HEK293T (cell line): ENCODE results near the gene MRGPRX2.

ENCODE experiments used
- CTCF ChIA-PET: fragments of 350-600 bp; formaldehyde crosslinking; extraction: SDS; loops from one replicate; lab custom pipeline; 2021; ENCODE audit warnings: antibody characterized with exemption, inconsistent platforms; lab: Yijun Ruan, JAX
- POLR2A ChIA-PET: fragments of 350-600 bp; formaldehyde crosslinking; extraction: SDS; loops from one replicate; lab custom pipeline; 2020; ENCODE audit warnings: antibody characterized with exemption, inconsistent platforms; lab: Yijun Ruan, JAX
- DNase-seq: peaks from one replicate; pipeline ENCODE4 v3.0.0; 2012; ENCODE audit warnings: mixed read lengths; ENCODE audit errors: extremely low spot score
- ARNT ChIP-seq: fragments of 450-650 bp; IDR thresholded peaks from 2 replicates; pipeline ENCODE4 v1.6.1; 2017; ENCODE audit warnings: mild to moderate bottlenecking
- BHLHE40 ChIP-seq: fragments of 450-650 bp; IDR thresholded peaks from 2 replicates; pipeline ENCODE4 v1.6.1; 2016; ENCODE audit warnings: mild to moderate bottlenecking, moderate library complexity, borderline replicate concordance
- CTBP1 ChIP-seq: fragments of 450-650 bp; IDR thresholded peaks from 2 replicates; pipeline ENCODE4 v1.6.1; 2016; ENCODE audit warnings: borderline replicate concordance
- ELF4 ChIP-seq: fragments of 450-650 bp; IDR thresholded peaks from 2 replicates; pipeline ENCODE4 v1.6.1; 2017; ENCODE audit warnings: antibody characterized with exemption
- FOXA1 ChIP-seq: fragments of 450-650 bp; IDR thresholded peaks from 2 replicates; pipeline ENCODE4 v1.6.1; 2016; ENCODE audit warnings: mild to moderate bottlenecking
- FOXK2 ChIP-seq: fragments of 450-650 bp; IDR thresholded peaks from 2 replicates; pipeline ENCODE4 v1.6.1; 2016; ENCODE audit warnings: mild to moderate bottlenecking
- FOXM1 ChIP-seq: fragments of 450-650 bp; IDR thresholded peaks from 2 replicates; pipeline ENCODE4 v1.6.1; 2017; ENCODE audit warnings: mild to moderate bottlenecking, borderline replicate concordance
- HDGF ChIP-seq: fragments of 450-650 bp; IDR thresholded peaks from 2 replicates; pipeline ENCODE4 v1.6.1; 2017; ENCODE audit warnings: antibody characterized with exemption, borderline replicate concordance
- L3MBTL2 ChIP-seq: fragments of 450-650 bp; conservative IDR thresholded peaks from 2 replicates; pipeline ENCODE4 v1.6.1; 2016; ENCODE audit warnings: mild to moderate bottlenecking
- LEF1 ChIP-seq: fragments of 450-650 bp; IDR thresholded peaks from 2 replicates; pipeline ENCODE4 v1.6.1; 2017; ENCODE audit warnings: mild to moderate bottlenecking, borderline replicate concordance
- NFRKB ChIP-seq: fragments of 450-650 bp; IDR thresholded peaks from 2 replicates; pipeline ENCODE4 v1.6.1; 2016; ENCODE audit warnings: mild to moderate bottlenecking, moderate library complexity
- SP1 ChIP-seq: fragments of 450-650 bp; IDR thresholded peaks from 2 replicates; pipeline ENCODE4 v1.6.1; 2017
- SUZ12 ChIP-seq: fragments of 450-650 bp; IDR thresholded peaks from 2 replicates; pipeline ENCODE4 v1.6.1; 2016; ENCODE audit warnings: mild to moderate bottlenecking
- TARDBP ChIP-seq: fragments of 450-650 bp; IDR thresholded peaks from 2 replicates; pipeline ENCODE4 v1.6.1; 2016
- ZNF384 ChIP-seq: fragments of 450-650 bp; IDR thresholded peaks from 2 replicates; pipeline ENCODE4 v1.6.1; 2016
- TF ChIP-seq, protein P1 (sequence below): fragments of 450-650 bp; IDR thresholded peaks from 2 replicates; pipeline ENCODE4 v1.6.1; 2016

MRGPRX2 gene

DNA sequence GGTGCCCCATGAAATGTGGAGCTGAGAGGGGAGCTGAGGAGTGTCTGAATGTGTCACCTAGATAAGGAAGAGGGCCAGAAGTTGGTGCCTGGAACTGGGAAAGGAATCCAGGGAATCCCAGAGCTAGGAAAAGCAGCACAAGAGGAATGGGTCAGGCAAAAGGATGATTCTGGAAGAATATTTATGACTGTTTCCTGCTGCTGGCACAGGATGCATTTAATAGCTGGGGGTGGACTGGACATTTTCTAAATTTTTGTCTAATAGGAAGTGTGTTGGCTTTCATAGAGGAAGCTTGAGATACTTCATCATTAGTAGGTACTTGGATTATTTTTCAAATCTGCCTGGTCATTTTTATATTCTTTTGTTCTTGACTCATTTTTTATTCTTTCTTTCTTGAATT, 17.4 kb upstream of the MRGPRX2 start:
- ChIA-PET CTCF (interaction anchor here (1.4 to 2.0 kb wide), 2 partner anchors 26 to 39 kb away, joined by 5 read pairs; partner anchors contain the start of gene ZDHHC13), POLR2A (no interaction called here)
- TF ChIP-seq CTBP1 (no peak), HDGF (no peak), FOXK2 (no peak), BHLHE40 (no peak), LEF1 (no peak), SP1 (no peak), ZNF384 (no peak), TARDBP (no peak), ARNT (no peak)
- TF ChIP-seq, protein P1, sequence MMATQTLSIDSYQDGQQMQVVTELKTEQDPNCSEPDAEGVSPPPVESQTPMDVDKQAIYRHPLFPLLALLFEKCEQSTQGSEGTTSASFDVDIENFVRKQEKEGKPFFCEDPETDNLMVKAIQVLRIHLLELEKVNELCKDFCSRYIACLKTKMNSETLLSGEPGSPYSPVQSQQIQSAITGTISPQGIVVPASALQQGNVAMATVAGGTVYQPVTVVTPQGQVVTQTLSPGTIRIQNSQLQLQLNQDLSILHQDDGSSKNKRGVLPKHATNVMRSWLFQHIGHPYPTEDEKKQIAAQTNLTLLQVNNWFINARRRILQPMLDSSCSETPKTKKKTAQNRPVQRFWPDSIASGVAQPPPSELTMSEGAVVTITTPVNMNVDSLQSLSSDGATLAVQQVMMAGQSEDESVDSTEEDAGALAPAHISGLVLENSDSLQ: no peak
- DNase-seq: no peak

DNA sequence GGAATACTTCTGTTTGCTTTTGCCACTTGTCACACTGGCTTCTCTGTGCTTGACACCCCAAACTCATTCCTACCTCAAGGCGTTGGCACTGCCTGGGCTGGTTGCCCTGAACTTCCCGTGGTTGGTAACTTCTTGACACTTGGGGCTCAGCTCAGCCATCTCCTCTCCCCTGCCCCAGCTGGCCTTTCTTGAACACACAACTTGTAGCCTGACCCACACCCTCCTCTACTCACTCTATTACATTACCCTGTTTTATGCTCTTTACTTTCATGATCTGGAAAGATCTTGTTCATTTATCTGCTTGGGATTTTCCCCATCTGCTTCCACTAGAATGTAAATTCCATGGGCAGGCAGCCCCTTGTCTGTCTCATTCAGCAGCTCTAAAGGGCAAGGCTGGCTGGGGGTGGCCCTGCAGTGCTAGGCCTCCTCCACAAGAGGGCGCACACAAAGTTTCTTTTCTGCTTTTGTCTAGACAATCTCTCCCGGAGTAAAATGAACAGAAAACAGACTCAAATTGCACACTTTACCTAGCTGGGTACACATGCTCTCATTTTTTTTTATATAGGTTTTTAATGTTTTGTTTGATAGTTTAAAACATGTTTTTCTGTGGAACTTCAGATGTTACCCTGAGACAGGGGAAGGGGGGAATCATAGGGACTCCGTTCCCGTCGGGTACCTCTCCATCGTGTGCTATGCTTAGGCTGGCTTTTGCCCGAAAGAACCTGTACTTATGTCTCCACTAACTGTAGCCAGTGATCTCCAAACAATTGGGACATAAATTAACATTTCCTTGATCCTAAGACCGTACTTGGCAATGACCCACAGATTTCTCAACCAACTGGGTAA, 16.4 kb upstream of the MRGPRX2 start:
- ChIA-PET CTCF (interaction anchor here (0.5 to 2.0 kb wide), 13 partner anchors 14 to 702 kb away, joined by 3 to 6 read pairs (median 4); partner anchors contain the start of gene ZDHHC13), POLR2A (no interaction called here)
- TF ChIP-seq FOXK2 (no peak), HDGF (no peak), LEF1 (no peak), FOXM1 (no peak), NFRKB (no peak), ELF4 (no peak)
- peak; percentile 66 for DNase-seq

DNA sequence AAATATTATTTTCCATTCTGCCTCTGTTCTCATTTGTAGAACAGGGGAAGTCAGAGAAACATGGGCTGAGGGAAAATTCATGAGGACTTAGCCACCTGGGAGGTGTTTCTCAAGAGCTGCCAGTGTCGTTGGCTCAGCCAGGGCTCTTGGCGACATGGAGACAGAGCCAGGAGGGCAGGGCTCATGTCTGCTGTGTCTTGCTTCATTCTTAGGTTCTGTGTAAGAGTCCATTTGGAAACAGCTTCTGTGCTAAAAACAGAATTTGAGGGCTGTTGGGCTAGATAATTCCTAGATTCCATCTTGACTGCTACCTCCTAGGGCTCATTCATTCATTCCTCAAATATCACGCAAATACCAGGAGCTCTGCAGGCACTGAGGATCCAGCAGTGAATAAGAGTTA, 15.1 kb upstream of the MRGPRX2 start:
- CTCF ChIA-PET: interaction anchor here (0.7 kb wide), 1 partner anchor 8 kb away, joined by 3 read pairs; no protein-coding TSS in a partner anchor
- POLR2A ChIA-PET: no interaction called here
- no peak for DNase-seq
- TF ChIP-seq HDGF (no peak), SUZ12 (no peak), L3MBTL2 (no peak), NFRKB (no peak), ELF4 (no peak), FOXK2 (no peak), SP1 (no peak), CTBP1 (no peak), BHLHE40 (no peak), TARDBP (no peak), ZNF384 (no peak), ARNT (no peak), FOXA1 (no peak), LEF1 (no peak), FOXM1 (no peak)
- TF ChIP-seq, protein P1: no peak

DNA sequence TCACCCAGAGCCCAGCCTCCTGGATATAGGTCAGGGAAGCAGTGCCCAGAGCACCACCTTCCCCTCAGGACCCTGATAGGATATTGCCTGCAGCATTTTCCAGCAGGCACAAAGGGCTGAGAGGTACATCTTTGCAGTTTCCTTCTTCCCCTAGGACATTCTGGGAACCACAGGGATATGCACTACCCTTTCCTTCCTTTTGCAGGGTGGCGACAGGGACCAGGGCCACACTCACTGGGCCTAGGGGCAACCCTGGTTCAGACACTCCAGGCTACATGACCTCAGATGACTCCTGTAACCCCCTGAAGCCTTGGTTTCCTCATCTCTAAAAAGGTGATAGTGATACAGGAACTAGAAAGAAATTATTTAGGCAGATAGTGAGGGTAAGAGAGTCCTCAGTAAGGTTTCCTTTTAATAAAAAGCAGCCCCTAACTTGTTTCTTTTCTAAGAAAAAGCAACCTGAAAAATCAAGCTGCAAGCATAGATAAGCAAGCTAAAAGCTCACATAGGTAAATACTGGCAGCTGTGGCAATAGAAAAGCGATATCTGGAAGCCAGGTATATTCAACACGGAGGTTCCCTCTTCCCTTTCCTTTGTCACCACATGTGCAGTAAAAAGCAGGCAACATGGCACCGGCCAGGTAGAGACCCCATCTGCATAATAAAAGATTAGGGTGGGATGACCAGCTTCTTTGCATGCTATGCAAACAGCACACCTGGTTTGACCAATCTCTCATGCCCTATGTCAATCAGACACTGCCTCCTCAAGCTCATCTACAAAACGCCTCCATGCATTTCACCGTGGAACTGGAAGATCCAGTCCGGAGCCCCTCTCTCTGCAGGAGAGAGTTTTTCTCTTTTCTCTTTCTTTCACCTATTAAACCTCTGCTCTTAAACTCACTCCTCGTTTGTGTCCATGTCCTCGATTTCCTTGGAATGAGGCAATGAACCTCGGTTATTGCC, 13.2 kb upstream of the MRGPRX2 start:
- DNase-seq: no peak
- ChIA-PET POLR2A (no interaction called here), CTCF (no interaction called here)
- TF ChIP-seq ELF4 (no peak), SP1 (no peak), SUZ12 (no peak), FOXA1 (no peak), BHLHE40 (no peak), ZNF384 (no peak), L3MBTL2 (no peak), TARDBP (no peak), ARNT (no peak), HDGF (no peak), CTBP1 (no peak), NFRKB (no peak)
- TF ChIP-seq, protein P1: no peak

DNA sequence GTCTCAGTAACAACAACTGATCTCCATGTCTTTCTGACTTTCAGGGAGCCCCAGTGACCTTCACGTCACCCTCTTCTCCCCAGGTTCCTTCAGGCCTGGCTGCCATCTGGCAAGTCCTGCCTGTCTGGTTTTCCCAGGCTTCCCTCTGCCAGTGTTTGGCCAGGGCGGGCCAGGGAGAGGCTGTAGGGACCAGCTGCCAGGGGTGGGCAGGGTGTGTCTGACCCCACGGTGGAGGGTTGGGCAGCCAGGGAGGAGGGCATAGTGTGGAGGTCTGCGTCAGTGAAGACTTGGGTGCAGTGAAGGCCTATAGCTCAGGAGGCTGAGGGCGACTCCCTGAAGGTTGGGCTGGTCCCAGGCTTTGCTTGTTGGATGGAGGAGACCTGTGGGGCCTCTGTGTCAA, 11.9 kb upstream of the MRGPRX2 start:
- POLR2A ChIA-PET: no interaction called here
- no peak for TF ChIP-seq HDGF
- TF ChIP-seq TARDBP: no peak
- no peak for TF ChIP-seq ZNF384
- no peak for TF ChIP-seq CTBP1
- TF ChIP-seq FOXM1: no peak
- TF ChIP-seq ARNT: no peak
- no peak for TF ChIP-seq FOXA1
- no peak for TF ChIP-seq NFRKB
- no peak for TF ChIP-seq SP1
- no peak for TF ChIP-seq FOXK2
- TF ChIP-seq LEF1: no peak
- no peak for TF ChIP-seq BHLHE40
- CTCF ChIA-PET: no interaction called here
- DNase-seq: no peak
